ENCODE results near the gene ECE1.
"Not testable (repeated sequence)": the region's sequence is repeated elsewhere in the genome, so short reads cannot be mapped to it uniquely, and the experiment has no call there.

Gene ECE1

GRCh38 chr1:21290546-21290944 is 282 bp upstream of the ECE1 start:
- DNase-seq = no peak

- DNase-seq = no peak
These were observed 1.1 kb downstream of the ECE1 start for GRCh38 chr1:21289127-21289526.

- no peak for DNase-seq
These were observed 2.3 kb downstream of the ECE1 start for GRCh38 chr1:21287905-21288514.

GRCh38 chr1:21285386-21285785 is 4.9 kb downstream of the ECE1 start:
- DNase-seq = not testable (repeated sequence)

GRCh38 chr1:21285055-21285372 is 5.2 kb downstream of the ECE1 start:
- DNase-seq = no peak

GRCh38 chr1:21284206-21285054 is 5.8 kb downstream of the ECE1 start:
- DNase-seq = no peak

GRCh38 chr1:21283524-21283923 is 6.7 kb downstream of the ECE1 start:
- no peak for DNase-seq

GRCh38 chr1:21282020-21282419 is 8.2 kb downstream of the ECE1 start:
- DNase-seq = not testable (repeated sequence)

- no peak for DNase-seq
These were observed 9.8 kb downstream of the ECE1 start for GRCh38 chr1:21280482-21280881.

- DNase-seq = no peak
These were observed 10.2 kb downstream of the ECE1 start for GRCh38 chr1:21280011-21280471.

GRCh38 chr1:21278860-21279845 is 11.1 kb downstream of the ECE1 start:
- DNase-seq = no peak

GRCh38 chr1:21278208-21278859 is 11.9 kb downstream of the ECE1 start:
- no peak for DNase-seq

GRCh38 chr1:21277180-21277579 is 13.1 kb downstream of the ECE1 start:
- DNase-seq = no peak

- no peak for DNase-seq
These were observed 17.7 kb downstream of the ECE1 start for GRCh38 chr1:21272540-21272939.

- DNase-seq = no peak
These were observed 18.7 kb downstream of the ECE1 start for GRCh38 chr1:21271550-21271949.

- peak; percentile 41 for DNase-seq
These were observed 20.1 kb downstream of the ECE1 start for GRCh38 chr1:21270086-21270689.

- no peak for DNase-seq
These were observed 20.7 kb downstream of the ECE1 start for GRCh38 chr1:21269461-21270085.

GRCh38 chr1:21268281-21269239 is 21.7 kb downstream of the ECE1 start:
- no peak for DNase-seq

GRCh38 chr1:21267191-21268077 is 22.8 kb downstream of the ECE1 start:
- DNase-seq = no peak
